GM12878 (cell line): ENCODE data around the gene TENT5A. TPM values are rescaled to one million over a fixed set of nuclear protein-coding genes. Genes with fewer than 3 reads are reported as not detected.

Experiments used
- ATAC-seq: fragments of 200-7000 bp; cut with Tn5 transposase; 3 replicates; pipeline ENCODE4 v1.9.1; 2020; ENCODE audit warnings: mild to moderate bottlenecking, moderate library complexity
- BruUV-seq: library from RNA; stranded (reverse); fragments of 400-500 nt; replicated peaks from 2 replicates; lab custom pipeline; 2021; lab: Mats Ljungman, UMichigan
- CTCF ChIA-PET: fragments of 300-600 bp; sonication (Branson Sonifier 250); formaldehyde crosslinking; extraction: SDS; loops from one replicate; lab custom pipeline; 2021; ENCODE audit warnings: inconsistent platforms; lab: Yijun Ruan, JAX
- POLR2A ChIA-PET: fragments of 350-600 bp; formaldehyde crosslinking; extraction: SDS; loops from one replicate; lab custom pipeline; 2021; ENCODE audit warnings: inconsistent platforms; lab: Charles Lee
- RAD21 ChIA-PET: fragments of 300-600 bp; sonication (Branson Sonifier 250); formaldehyde crosslinking; loops from one replicate; lab custom pipeline; 2023; ENCODE audit warnings: antibody characterized with exemption; ENCODE audit not compliant: unreplicated experiment; lab: Charles Lee
- SMC1A ChIA-PET: fragments of 300-600 bp; sonication (Branson Sonifier 250); formaldehyde crosslinking; loops from one replicate; lab custom pipeline; 2023; ENCODE audit not compliant: unreplicated experiment, uncharacterized antibody; lab: Charles Lee
- DNase-seq: peaks from one replicate; pipeline ENCODE4 v3.0.0-alpha.2; 2011; ENCODE audit warnings: low read depth, low spot score
- FAIRE-seq: peaks from 3 replicates; lab custom pipeline; 2011; peaks lifted over from hg19 to GRCh38; lab: Jason Lieb, UNC
- H2AFZ ChIP-seq: 2 replicates; pipeline ENCODE4 v1.6.0; 2011; ENCODE audit warnings: low read depth, low read length, control low read depth; ENCODE audit not compliant: control insufficient read depth
- H3K27ac ChIP-seq: 2 replicates; pipeline ENCODE4 v1.5.1; 2011; ENCODE audit warnings: control low read depth; ENCODE audit not compliant: control insufficient read depth, insufficient read depth
- H3K27me3 ChIP-seq, 2 experiments: replicated peaks in 1 of 2; 2 replicates each; pipeline versions ENCODE4 v1.6.0 to v1.6.1; 2011; ENCODE audit warnings: low read length in 1 of 2; ENCODE audit not compliant: control insufficient read depth in 2 of 2, insufficient read depth in 2 of 2
- H3K36me3 ChIP-seq, 2 experiments: 2 replicates each; pipeline ENCODE4 v1.5.1; 2011; ENCODE audit warnings: low read length in 1 of 2; ENCODE audit not compliant: control insufficient read depth in 2 of 2, insufficient read depth in 2 of 2
- H3K4me1 ChIP-seq: 2 replicates; pipeline ENCODE4 v1.6.1; 2011; ENCODE audit warnings: mild to moderate bottlenecking, low read length, moderate library complexity, mixed read lengths; ENCODE audit not compliant: control insufficient read depth, insufficient read depth
- H3K4me2 ChIP-seq: 2 replicates; pipeline ENCODE4 v1.6.0; 2011; ENCODE audit warnings: control low read depth; ENCODE audit not compliant: control insufficient read depth, insufficient read depth
- H3K4me3 ChIP-seq: fragments of 200-600 bp; sonication (generic); 2 replicates; pipeline ENCODE4 v1.5.1; 2016
- H3K79me2 ChIP-seq: 2 replicates; pipeline ENCODE4 v1.6.0; 2011; ENCODE audit warnings: low read length; ENCODE audit not compliant: control insufficient read depth, insufficient read depth
- H3K9ac ChIP-seq: 2 replicates; pipeline ENCODE4 v1.8.0; 2011; ENCODE audit warnings: low read length, control low read depth, mixed read lengths; ENCODE audit not compliant: control insufficient read depth, insufficient read depth
- H3K9me3 ChIP-seq: replicated peaks from 3 replicates; pipeline ENCODE4 v1.5.1; 2011; ENCODE audit warnings: mild to moderate bottlenecking, low read length; ENCODE audit not compliant: control insufficient read depth, insufficient read depth
- H4K20me1 ChIP-seq: 2 replicates; pipeline ENCODE4 v1.6.0; 2011; ENCODE audit not compliant: control insufficient read depth, insufficient read depth
- BACH1 ChIP-seq: fragments of 450-650 bp; IDR thresholded peaks from 2 replicates; pipeline ENCODE4 v1.6.1; 2017; ENCODE audit warnings: mild to moderate bottlenecking, borderline replicate concordance
- CBX3 ChIP-seq: fragments of 200-600 bp; sonication (generic); IDR thresholded peaks from 2 replicates; pipeline ENCODE4 v1.6.1; 2016; ENCODE audit warnings: low read depth, borderline replicate concordance
- CREM ChIP-seq: IDR thresholded peaks from 2 replicates; pipeline ENCODE4 v1.6.1; 2014; ENCODE audit warnings: antibody characterized with exemption, low read depth
- JUNB ChIP-seq: IDR thresholded peaks from 2 replicates; pipeline ENCODE4 v1.6.1; 2016; ENCODE audit warnings: antibody characterized with exemption, mild to moderate bottlenecking
- PAX5 ChIP-seq: IDR thresholded peaks from 2 replicates; pipeline ENCODE4 v1.6.1; 2011; ENCODE audit warnings: low read depth, low read length, borderline replicate concordance
- RAD21 ChIP-seq: IDR thresholded peaks from 2 replicates; pipeline ENCODE4 v1.6.1; 2011; ENCODE audit warnings: mild to moderate bottlenecking, low read depth, low read length, moderate library complexity; ENCODE audit not compliant: insufficient read depth
- TBL1XR1 ChIP-seq: IDR thresholded peaks from 2 replicates; pipeline ENCODE4 v1.6.1; 2012; ENCODE audit warnings: low read depth, low read length, improper control_type of control experiment
- WGBS: methylation state at CpG from one replicate; pipeline ENCODE4 v1.1.6; 2016; ENCODE audit warnings: low lambda C conversion rate; ENCODE audit not compliant: insufficient replicate concordance, insufficient coverage; ENCODE audit errors: missing lambda C conversion rate; 5-methylcytosine and 5-hydroxymethylcytosine counted together
- in situ Hi-C: fragments of 300-500 bp; cut with MboI; formaldehyde crosslinking; loops from 9 replicates; pipeline ENCODE4 v1.14.3; 2018; ENCODE audit warnings: mixed read lengths
- intact Hi-C: fragments of 100-400 bp; cut with micrococcal nuclease; formaldehyde crosslinking; loops from one replicate; pipeline ENCODE4 v1.14.2; 2022; ENCODE audit not compliant: unreplicated experiment
- polyA plus RNA-seq, 11 experiments: library from polyadenylated mRNA; depleted of rRNA in 4 of 11; unstranded in 6 of 11; stranded (reverse) in 5 of 11; fragments of >200 nt; fragmentation: Nextera tagmentation in 4 of 11; fragmentation: Illumina TruSeq in 1 of 11; extraction: Ambion mirVana in 4 of 11; extraction: Trizol in 1 of 11; gene quantifications; 1 replicate in 1 of 11; 2 replicates in 10 of 11; pipeline versions ENCODE4 v1.2.1 to v1.2.3, GENCODE V29; 2011 to 2016; ENCODE audit warnings: inconsistent platforms in 2 of 11, missing spikeins in 2 of 11, low read depth in 1 of 11
- total RNA-seq, 4 experiments: library from RNA; depleted of rRNA in 3 of 4; stranded (reverse); fragments of >200 nt in 3 of 4; fragmentation: Illumina TruSeq in 1 of 4; extraction: Trizol in 1 of 4; gene quantifications; 2 replicates each; pipeline versions ENCODE4 v1.2.1 to v1.2.3, GENCODE V29; 2013 to 2021
- TF ChIP-seq, protein P1 (sequence below): IDR thresholded peaks from 2 replicates; pipeline ENCODE4 v1.6.1; 2012; ENCODE audit warnings: low read depth, low read length, improper control_type of control experiment
- TF ChIP-seq, protein P2 (sequence below): IDR thresholded peaks from 2 replicates; pipeline ENCODE4 v1.6.1; 2011; ENCODE audit warnings: borderline replicate concordance, low read depth, mild to moderate bottlenecking, moderate library complexity, low read length; ENCODE audit not compliant: insufficient read depth, poor library complexity, severe bottlenecking
- TF ChIP-seq, protein P3 (sequence below): fragments of 450-650 bp; formaldehyde crosslinking; IDR thresholded peaks from 2 replicates; pipeline ENCODE4 v1.4.0; 2022; ENCODE audit warnings: mild to moderate bottlenecking, moderate library complexity
- TF ChIP-seq, protein P4 (sequence below): IDR thresholded peaks from 2 replicates; pipeline ENCODE4 v1.6.1; 2011; ENCODE audit warnings: borderline replicate concordance, low read depth, mild to moderate bottlenecking, moderate library complexity, mixed read lengths, low read length; ENCODE audit not compliant: insufficient read depth; ENCODE audit errors: extremely low read length

The TENT5A gene
- total and polyA plus RNA-seq, 10 of the 15 experiments (the other 5 are each of a cell fraction or from before 2014, with no cell fraction given), result 0.25 to 9.6 (median 0.48) TPM

DNA sequence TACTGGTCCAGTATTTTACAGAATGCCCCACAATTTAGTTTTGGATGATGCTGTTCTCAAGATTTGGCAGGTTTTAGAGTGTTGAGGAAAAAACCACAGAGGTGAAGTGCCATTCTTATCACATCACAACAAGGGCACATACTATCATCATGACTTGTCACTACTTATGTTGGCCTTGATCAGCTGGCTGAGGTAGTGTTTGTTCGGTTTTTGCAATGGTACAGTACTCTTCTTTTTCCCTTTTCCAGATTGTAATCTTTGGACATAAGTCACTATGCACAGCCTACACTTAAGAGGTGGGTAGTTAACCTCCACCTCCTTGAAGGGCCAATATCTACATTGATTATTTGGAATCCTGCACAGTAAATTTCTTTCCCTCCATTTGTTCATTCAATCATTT is 8.8 kb downstream of the TENT5A start (continued):
- TF ChIP-seq RAD21 (no peak), BACH1 (no peak)

DNA sequence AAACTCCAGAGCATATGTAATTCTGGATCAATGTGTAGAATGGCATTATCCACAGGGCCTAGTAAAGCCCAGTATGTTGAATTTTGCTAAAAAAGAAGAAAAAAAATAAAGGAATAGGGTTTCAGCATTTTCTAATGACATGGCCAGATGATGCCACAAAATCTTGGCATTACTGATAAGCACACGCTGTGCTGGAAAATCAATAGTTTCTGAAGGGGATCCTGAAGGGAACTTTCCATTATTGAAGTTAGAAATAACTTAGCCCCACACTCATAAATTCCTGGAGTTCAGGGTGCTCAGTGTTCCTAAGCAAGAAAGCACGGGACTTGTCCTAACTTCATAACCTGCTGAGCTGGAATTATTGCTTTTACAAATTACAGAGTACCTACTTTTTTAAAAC is 10.8 kb downstream of the TENT5A start:
- CTCF ChIA-PET, result no interaction called here
- intact Hi-C loops (no loop called here), in situ Hi-C loops (loop anchor here (10.0 kb wide), 1 partner anchor 1137 kb away; no protein-coding TSS in a partner anchor)
- H3K27ac ChIP-seq, result no peak overlapping the region
- no peaks in the 10 kb centered on the region for H3K9me3 ChIP-seq
- no peaks in the 10 kb centered on the region for H3K4me1 ChIP-seq
- no peak for FAIRE-seq
- H4K20me1 ChIP-seq, result no peaks in the 10 kb centered on the region
- SMC1A ChIA-PET, result interaction anchor here (1.4 kb wide), 1 partner anchor 9 kb away, joined by 6 read pairs; no protein-coding TSS in a partner anchor
- BruUV-seq, result no TSS peak
- no peak for DNase-seq
- ATAC-seq, result no peak
- no peaks in the 10 kb centered on the region for H3K79me2 ChIP-seq
- H2AFZ ChIP-seq, result no peak overlapping the region
- no peak overlapping the region for H3K4me3 ChIP-seq
- 64% methylated on average over 2 of the region's 2 CpGs for WGBS
- H3K27me3 ChIP-seq, result no peaks in the 10 kb centered on the region
- no peak overlapping the region for H3K4me2 ChIP-seq
- no peaks in the 10 kb centered on the region for H3K36me3 ChIP-seq
- POLR2A ChIA-PET, result no interaction called here
- RAD21 ChIA-PET, result interaction anchor here (2.4 kb wide), 1 partner anchor 264 kb away, joined by 5 read pairs; no protein-coding TSS in a partner anchor
- TF ChIP-seq, protein P1, sequence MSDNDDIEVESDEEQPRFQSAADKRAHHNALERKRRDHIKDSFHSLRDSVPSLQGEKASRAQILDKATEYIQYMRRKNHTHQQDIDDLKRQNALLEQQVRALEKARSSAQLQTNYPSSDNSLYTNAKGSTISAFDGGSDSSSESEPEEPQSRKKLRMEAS, result no peak
- TF ChIP-seq PAX5 (no peak), CBX3 (no peak), TBL1XR1 (no peak), CREM (no peak), JUNB (no peak)
- TF ChIP-seq, protein P2, sequence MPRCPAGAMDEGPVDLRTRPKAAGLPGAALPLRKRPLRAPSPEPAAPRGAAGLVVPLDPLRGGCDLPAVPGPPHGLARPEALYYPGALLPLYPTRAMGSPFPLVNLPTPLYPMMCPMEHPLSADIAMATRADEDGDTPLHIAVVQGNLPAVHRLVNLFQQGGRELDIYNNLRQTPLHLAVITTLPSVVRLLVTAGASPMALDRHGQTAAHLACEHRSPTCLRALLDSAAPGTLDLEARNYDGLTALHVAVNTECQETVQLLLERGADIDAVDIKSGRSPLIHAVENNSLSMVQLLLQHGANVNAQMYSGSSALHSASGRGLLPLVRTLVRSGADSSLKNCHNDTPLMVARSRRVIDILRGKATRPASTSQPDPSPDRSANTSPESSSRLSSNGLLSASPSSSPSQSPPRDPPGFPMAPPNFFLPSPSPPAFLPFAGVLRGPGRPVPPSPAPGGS, result no peak
- TF ChIP-seq, protein P3, sequence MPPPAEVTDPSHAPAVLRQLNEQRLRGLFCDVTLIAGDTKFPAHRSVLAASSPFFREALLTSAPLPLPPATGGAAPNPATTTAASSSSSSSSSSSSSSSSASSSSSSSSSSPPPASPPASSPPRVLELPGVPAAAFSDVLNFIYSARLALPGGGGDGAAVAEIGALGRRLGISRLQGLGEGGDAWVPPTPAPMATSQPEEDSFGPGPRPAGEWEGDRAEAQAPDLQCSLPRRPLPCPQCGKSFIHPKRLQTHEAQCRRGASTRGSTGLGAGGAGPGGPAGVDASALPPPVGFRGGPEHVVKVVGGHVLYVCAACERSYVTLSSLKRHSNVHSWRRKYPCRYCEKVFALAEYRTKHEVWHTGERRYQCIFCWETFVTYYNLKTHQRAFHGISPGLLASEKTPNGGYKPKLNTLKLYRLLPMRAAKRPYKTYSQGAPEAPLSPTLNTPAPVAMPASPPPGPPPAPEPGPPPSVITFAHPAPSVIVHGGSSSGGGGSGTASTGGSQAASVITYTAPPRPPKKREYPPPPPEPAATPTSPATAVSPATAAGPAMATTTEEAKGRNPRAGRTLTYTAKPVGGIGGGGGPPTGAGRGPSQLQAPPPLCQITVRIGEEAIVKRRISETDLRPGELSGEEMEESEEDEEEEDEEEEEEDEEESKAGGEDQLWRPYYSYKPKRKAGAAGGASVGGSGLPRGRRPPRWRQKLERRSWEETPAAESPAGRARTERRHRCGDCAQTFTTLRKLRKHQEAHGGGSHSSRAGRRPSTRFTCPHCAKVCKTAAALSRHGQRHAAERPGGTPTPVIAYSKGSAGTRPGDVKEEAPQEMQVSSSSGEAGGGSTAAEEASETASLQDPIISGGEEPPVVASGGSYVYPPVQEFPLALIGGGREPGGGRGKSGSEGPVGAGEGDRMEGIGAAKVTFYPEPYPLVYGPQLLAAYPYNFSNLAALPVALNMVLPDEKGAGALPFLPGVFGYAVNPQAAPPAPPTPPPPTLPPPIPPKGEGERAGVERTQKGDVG (CRISPR knock-in tag), result no peak
- TF ChIP-seq, protein P4, sequence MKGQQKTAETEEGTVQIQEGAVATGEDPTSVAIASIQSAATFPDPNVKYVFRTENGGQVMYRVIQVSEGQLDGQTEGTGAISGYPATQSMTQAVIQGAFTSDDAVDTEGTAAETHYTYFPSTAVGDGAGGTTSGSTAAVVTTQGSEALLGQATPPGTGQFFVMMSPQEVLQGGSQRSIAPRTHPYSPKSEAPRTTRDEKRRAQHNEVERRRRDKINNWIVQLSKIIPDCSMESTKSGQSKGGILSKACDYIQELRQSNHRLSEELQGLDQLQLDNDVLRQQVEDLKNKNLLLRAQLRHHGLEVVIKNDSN, result no peak
- TF ChIP-seq, all 136 proteins: peak for 0
- H3K9ac ChIP-seq, result no peak overlapping the region
